ENCODE measurements around the gene ARHGDIA.

ARHGDIA gene

GRCh38 chr17:81909231-81909630 lies 38.1 kb upstream of the ARHGDIA start:
- Histone ChIP-seq H3K79me2 (ENCODE audit: low read length) (peaks cover 18% of the 10 kb centered on the region), H3K27me3 (replicated peaks; ENCODE audit: insufficient read depth, low read length) (no peaks in the 10 kb centered on the region), H3K4me1 (ENCODE audit: low read length) (peaks cover 7% of the 10 kb centered on the region), H4K20me1 (ENCODE audit: insufficient read depth, low read length) (no peaks in the 10 kb centered on the region), H2AFZ (ENCODE audit: low read length) (no peak overlapping the region), H3K9me3 (replicated peaks; ENCODE audit: insufficient read depth, low read length) (no peaks in the 10 kb centered on the region), H3K36me3 (replicated peaks; ENCODE audit: insufficient read depth, low read length) (peaks cover 6% of the 10 kb centered on the region; the same call in 1 of the 2 replicates), H3K9ac (ENCODE audit: low read length) (no peak overlapping the region), H3K4me3 (ENCODE audit: low read length) (no peak overlapping the region), H3K9me2 (replicated peaks; ENCODE audit: insufficient read depth, low read length) (no peaks in the 10 kb centered on the region), H3K4me2 (ENCODE audit: low read depth, low read length) (no peak overlapping the region), H3F3A (ENCODE audit: insufficient read depth, low read length) (no peaks in the 10 kb centered on the region; the same call in 1 of the 2 replicates), H3K27ac (ENCODE audit: low read length) (no peak overlapping the region)
- TF ChIP-seq CTCF (IDR thresholded peaks at IDR 0.05; ENCODE audit: low read length) (no peak), EZH2 (optimal IDR thresholded peaks at IDR 0.05; ENCODE audit: low read depth, low read length) (no peak), EZH2phosphoT487 (IDR thresholded peaks at IDR 0.05; ENCODE audit: low read length) (no peak)
- DNase-seq, result no peak

- TF ChIP-seq CTCF (IDR thresholded peaks at IDR 0.05; ENCODE audit: low read length) (no peak), EZH2 (optimal IDR thresholded peaks at IDR 0.05; ENCODE audit: low read depth, low read length) (no peak), EZH2phosphoT487 (IDR thresholded peaks at IDR 0.05; ENCODE audit: low read length) (no peak)
Observed at GRCh38 chr17:81908793-81909192, 37.7 kb upstream of the ARHGDIA start.

GRCh38 chr17:81907219-81908145 lies 36.3 kb upstream of the ARHGDIA start:
- no peak for TF ChIP-seq EZH2 (optimal IDR thresholded peaks at IDR 0.05; ENCODE audit: low read depth, low read length)
- no peak for TF ChIP-seq EZH2phosphoT487 (IDR thresholded peaks at IDR 0.05; ENCODE audit: low read length)
- TF ChIP-seq CTCF (IDR thresholded peaks at IDR 0.05; ENCODE audit: low read length), result 0 out of 2 replicates have a peak, but pooled peaks have one; percentile 7
- no peak overlapping the region for H3K4me3 ChIP-seq (ENCODE audit: low read length)
- H3K9me2 ChIP-seq (replicated peaks; ENCODE audit: insufficient read depth, low read length), result no peaks in the 10 kb centered on the region
- H3K9me3 ChIP-seq (replicated peaks; ENCODE audit: insufficient read depth, low read length), result no peaks in the 10 kb centered on the region
- 0 out of 2 replicates have a peak, but pooled peaks cover 6% of the 10 kb centered on the region for H3K36me3 ChIP-seq (replicated peaks; ENCODE audit: insufficient read depth, low read length)
- no peaks in the 10 kb centered on the region for H4K20me1 ChIP-seq (ENCODE audit: insufficient read depth, low read length)
- no peak overlapping the region for H2AFZ ChIP-seq (ENCODE audit: low read length)
- peaks cover 18% of the 10 kb centered on the region for H3K79me2 ChIP-seq (ENCODE audit: low read length)
- no peak for DNase-seq
- H3F3A ChIP-seq (ENCODE audit: insufficient read depth, low read length), result no peaks in the 10 kb centered on the region; the same call in 1 of the 2 replicates
- H3K27me3 ChIP-seq (replicated peaks; ENCODE audit: insufficient read depth, low read length), result no peaks in the 10 kb centered on the region
- no peak overlapping the region for H3K9ac ChIP-seq (ENCODE audit: low read length)
- no peak overlapping the region for H3K4me2 ChIP-seq (ENCODE audit: low read depth, low read length)
- H3K27ac ChIP-seq (ENCODE audit: low read length), result no peak overlapping the region
- H3K4me1 ChIP-seq (ENCODE audit: low read length), result peaks cover 7% of the 10 kb centered on the region

More at GRCh38 chr17:81908793-81909192, 37.7 kb upstream of the ARHGDIA start:
- H3K36me3 ChIP-seq (replicated peaks; ENCODE audit: insufficient read depth, low read length), result peaks cover 6% of the 10 kb centered on the region; the same call in 1 of the 2 replicates
- no peaks in the 10 kb centered on the region for H3K27me3 ChIP-seq (replicated peaks; ENCODE audit: insufficient read depth, low read length)
- peaks cover 18% of the 10 kb centered on the region for H3K79me2 ChIP-seq (ENCODE audit: low read length)
- no peaks in the 10 kb centered on the region for H4K20me1 ChIP-seq (ENCODE audit: insufficient read depth, low read length)
- no peaks in the 10 kb centered on the region; the same call in 1 of the 2 replicates for H3F3A ChIP-seq (ENCODE audit: insufficient read depth, low read length)
- H3K4me3 ChIP-seq (ENCODE audit: low read length), result no peak overlapping the region
- H3K9me2 ChIP-seq (replicated peaks; ENCODE audit: insufficient read depth, low read length), result no peaks in the 10 kb centered on the region
- H3K9me3 ChIP-seq (replicated peaks; ENCODE audit: insufficient read depth, low read length), result no peaks in the 10 kb centered on the region
- no peak for DNase-seq
- H2AFZ ChIP-seq (ENCODE audit: low read length), result no peak overlapping the region
- H3K4me1 ChIP-seq (ENCODE audit: low read length), result peaks cover 7% of the 10 kb centered on the region
- H3K27ac ChIP-seq (ENCODE audit: low read length), result no peak overlapping the region
- no peak overlapping the region for H3K9ac ChIP-seq (ENCODE audit: low read length)
- H3K4me2 ChIP-seq (ENCODE audit: low read depth, low read length), result no peak overlapping the region

Data from MM.1S (cell line).